ENCODE results near the gene FNDC10.

DNA sequence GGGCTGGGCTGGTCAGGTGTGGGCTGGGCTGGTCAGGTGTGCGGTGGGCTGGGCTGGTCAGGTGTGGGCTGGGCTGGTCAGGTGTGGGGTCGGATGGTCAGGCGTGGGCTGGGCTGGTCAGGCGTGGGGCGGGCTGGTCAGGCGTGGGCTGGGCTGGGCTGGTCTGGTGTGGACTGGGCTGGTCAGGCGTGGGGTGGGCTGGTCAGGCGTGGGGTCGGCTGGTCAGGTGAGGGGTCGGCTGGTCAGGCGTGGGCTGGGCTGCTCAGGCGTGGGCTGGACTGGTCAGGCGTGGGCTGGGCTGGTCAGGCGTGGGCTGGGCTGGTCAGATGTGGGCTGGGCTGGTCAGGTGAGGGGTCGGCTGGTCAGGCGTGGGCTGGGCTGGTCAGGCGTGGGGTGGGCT is 5.8 kb upstream of the FNDC10 start:
- TF ChIP-seq POLR2AphosphoS5 (IDR thresholded peaks at IDR 0.05; ENCODE audit: low read depth, low read length) (no peak), POLR2A (IDR thresholded peaks at IDR 0.05; ENCODE audit: low read depth, low read length) (no peak)
